Measurements from ENCODE around the gene ABCA13.

Gene ABCA13

DNA sequence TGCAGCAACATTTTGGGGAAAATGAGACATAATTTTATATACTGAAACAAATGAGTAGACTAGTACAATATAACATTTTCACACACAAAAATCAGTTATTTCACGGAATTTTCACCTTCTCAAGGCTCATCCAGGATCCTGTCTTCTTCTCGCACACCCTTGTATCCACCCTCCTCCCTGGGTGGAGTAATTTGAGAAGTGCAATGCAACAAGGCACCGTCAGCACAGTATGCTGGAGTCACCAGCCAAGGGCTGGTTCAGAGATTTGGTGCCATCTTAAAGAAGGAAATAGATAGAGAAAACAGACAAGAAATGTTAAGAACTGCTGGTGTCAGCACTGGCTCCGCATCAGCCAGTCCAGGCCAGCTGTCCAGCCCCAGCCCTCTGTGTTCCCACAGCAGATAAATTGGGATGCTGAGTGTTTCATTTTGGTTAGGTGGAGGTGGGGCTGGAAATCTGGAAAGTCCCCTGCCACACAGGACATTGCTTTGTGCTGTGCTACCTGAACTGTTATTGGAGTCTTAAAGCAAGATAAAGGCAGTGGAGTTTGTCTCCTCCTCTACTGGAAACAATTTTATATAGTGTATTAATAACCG is 176.1 kb downstream of the ABCA13 start:
- H3K27me3 ChIP-seq (replicated peaks): no peaks in the 10 kb centered on the region
- DNase-seq: no peak
- TF ChIP-seq, protein P1, sequence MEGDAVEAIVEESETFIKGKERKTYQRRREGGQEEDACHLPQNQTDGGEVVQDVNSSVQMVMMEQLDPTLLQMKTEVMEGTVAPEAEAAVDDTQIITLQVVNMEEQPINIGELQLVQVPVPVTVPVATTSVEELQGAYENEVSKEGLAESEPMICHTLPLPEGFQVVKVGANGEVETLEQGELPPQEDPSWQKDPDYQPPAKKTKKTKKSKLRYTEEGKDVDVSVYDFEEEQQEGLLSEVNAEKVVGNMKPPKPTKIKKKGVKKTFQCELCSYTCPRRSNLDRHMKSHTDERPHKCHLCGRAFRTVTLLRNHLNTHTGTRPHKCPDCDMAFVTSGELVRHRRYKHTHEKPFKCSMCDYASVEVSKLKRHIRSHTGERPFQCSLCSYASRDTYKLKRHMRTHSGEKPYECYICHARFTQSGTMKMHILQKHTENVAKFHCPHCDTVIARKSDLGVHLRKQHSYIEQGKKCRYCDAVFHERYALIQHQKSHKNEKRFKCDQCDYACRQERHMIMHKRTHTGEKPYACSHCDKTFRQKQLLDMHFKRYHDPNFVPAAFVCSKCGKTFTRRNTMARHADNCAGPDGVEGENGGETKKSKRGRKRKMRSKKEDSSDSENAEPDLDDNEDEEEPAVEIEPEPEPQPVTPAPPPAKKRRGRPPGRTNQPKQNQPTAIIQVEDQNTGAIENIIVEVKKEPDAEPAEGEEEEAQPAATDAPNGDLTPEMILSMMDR (IDR thresholded peaks at IDR 0.05; ENCODE audit: low read depth, low read length, missing control alignments): no peak
- H3K36me3 ChIP-seq (replicated peaks): no peaks in the 10 kb centered on the region
- in situ Hi-C loops (cut with HindIII; ENCODE audit: low pct_ligation_motif_present, low sequenced_read_pairs): no loop called here
- no peak overlapping the region for H3K4me3 ChIP-seq (ENCODE audit: low read depth, low read length)
- no peak overlapping the region for H3K27ac ChIP-seq

DNA sequence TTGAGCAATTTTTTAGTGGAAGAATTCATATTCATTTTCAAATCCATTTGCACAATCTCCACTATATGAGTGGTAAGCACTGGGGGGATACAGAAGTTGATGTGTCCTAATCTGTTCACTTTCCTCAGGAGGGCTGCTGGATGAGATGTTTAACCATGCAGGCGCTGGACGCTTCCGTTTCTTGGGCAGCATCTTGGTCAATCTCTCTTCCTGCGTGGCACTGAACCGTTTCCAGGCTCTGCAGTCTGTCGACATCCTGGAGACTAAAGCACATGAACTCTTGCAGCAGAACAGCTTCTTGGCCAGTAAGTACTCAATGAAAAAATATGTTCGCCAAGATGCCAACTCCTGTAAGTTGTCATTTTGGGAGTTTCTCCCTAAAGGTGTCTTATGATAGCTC is 179.3 kb downstream of the ABCA13 start:
- in situ Hi-C loops (cut with HindIII; ENCODE audit: low pct_ligation_motif_present, low sequenced_read_pairs): no loop called here

DNA sequence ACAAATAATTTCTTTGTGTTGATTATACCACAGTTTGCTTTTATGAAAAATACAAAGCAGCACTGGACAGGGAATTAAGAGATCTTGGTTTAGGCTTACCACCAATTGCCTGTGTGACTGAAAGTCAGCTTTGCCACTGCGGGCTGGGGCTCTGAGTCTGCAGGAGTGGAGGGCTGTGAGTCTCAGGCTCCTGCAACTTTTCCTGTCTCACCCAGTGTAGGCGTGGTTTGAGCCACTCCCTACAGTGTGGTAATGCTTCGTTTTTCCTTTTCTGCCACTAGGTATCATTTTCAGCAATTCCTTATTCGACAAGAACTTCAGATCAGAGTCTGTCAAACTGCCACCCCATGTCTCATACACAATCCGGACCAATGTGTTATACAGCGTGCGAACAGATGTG is 180.6 kb downstream of the ABCA13 start:
- in situ Hi-C loops (cut with HindIII; ENCODE audit: low pct_ligation_motif_present, low sequenced_read_pairs): no loop called here
- Histone ChIP-seq H3K27ac (no peak overlapping the region), H3K4me3 (ENCODE audit: low read depth, low read length) (no peak overlapping the region), H3K36me3 (replicated peaks) (no peaks in the 10 kb centered on the region), H3K27me3 (replicated peaks) (no peaks in the 10 kb centered on the region)
- TF ChIP-seq, protein P1 (IDR thresholded peaks at IDR 0.05; ENCODE audit: low read depth, low read length, missing control alignments): no peak
- DNase-seq: no peak

More for the DNA sequence above, 179.3 kb downstream of the ABCA13 start:
- TF ChIP-seq, protein P1 (IDR thresholded peaks at IDR 0.05; ENCODE audit: low read depth, low read length, missing control alignments): no peak
- no peaks in the 10 kb centered on the region for H3K36me3 ChIP-seq (replicated peaks)
- no peak for DNase-seq
- H3K4me3 ChIP-seq (ENCODE audit: low read depth, low read length): no peak overlapping the region
- no peaks in the 10 kb centered on the region for H3K27me3 ChIP-seq (replicated peaks)
- no peak overlapping the region for H3K27ac ChIP-seq

DNA sequence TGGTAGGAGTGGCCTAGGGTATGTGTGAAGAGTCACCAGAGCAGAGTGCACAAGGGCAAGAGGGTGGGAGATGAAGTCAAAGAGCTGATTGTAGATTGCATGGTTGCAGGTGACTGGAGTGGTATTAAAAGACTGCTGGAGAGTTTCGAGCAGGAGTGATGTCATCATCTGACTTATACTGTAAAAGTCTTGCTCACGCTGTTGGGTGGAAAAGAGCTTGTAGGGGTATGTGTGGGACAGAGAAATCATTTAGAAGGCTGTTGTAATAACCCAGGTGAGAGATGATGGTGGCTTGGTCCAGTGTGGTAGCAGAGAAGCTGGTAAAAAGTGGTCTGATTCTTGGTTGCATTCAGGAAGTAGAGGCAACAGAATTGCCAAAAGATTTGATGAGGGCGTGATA is 184.1 kb downstream of the ABCA13 start:
- H3K4me3 ChIP-seq (ENCODE audit: low read depth, low read length): no peak overlapping the region
- in situ Hi-C loops (cut with HindIII; ENCODE audit: low pct_ligation_motif_present, low sequenced_read_pairs): no loop called here
- DNase-seq: no peak
- no peaks in the 10 kb centered on the region for H3K27me3 ChIP-seq (replicated peaks)
- no peak overlapping the region for H3K27ac ChIP-seq
- H3K36me3 ChIP-seq (replicated peaks): no peaks in the 10 kb centered on the region
- TF ChIP-seq, protein P1 (IDR thresholded peaks at IDR 0.05; ENCODE audit: low read depth, low read length, missing control alignments): no peak

DNA sequence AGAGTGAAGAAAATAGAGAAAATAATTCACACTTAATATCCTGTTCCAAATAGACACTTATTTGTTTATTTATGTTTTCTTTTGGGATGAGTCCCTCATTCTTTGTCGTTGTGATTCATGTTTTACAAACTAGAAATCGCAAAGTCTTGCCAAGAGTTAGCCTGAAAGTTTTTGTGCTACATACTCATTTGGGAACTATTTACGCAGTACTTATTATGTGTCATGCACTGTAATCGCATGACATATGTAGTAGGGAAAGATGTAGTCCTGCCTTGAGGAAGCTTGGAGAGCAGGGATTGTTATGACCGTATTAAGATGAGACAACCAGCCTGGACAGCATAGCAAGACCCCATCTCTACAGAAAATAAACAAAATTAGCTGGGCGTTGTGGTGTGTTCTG is 189.3 kb downstream of the ABCA13 start:
- Histone ChIP-seq H3K4me3 (ENCODE audit: low read depth, low read length) (no peak overlapping the region), H3K27me3 (replicated peaks) (no peaks in the 10 kb centered on the region), H3K27ac (no peak overlapping the region), H3K36me3 (replicated peaks) (no peaks in the 10 kb centered on the region)
- in situ Hi-C loops (cut with HindIII; ENCODE audit: low pct_ligation_motif_present, low sequenced_read_pairs): no loop called here
- peak; percentile 39 for DNase-seq
- TF ChIP-seq, protein P1 (IDR thresholded peaks at IDR 0.05; ENCODE audit: low read depth, low read length, missing control alignments): no peak

DNA sequence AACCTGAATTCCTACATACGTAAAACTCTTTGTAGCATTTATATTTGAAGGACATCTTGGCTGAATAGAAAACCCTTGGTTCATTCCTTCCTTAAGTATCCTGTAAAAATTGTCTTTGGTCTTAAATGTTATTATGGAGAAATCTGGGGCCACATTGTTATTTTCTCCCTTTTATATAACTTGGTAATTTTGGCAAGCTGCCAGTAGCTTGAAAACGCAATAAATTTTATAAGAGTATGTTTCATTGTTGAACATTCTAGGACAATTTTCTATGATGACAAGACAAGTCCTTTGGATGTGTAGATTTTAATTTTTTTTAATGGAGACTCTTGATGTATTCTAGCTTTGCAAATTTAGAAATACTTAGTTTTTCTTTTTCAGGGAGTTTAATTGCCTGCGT is 191.9 kb downstream of the ABCA13 start:
- DNase-seq: no peak
- H3K36me3 ChIP-seq (replicated peaks): no peaks in the 10 kb centered on the region
- TF ChIP-seq, protein P1 (IDR thresholded peaks at IDR 0.05; ENCODE audit: low read depth, low read length, missing control alignments): no peak
- in situ Hi-C loops (cut with HindIII; ENCODE audit: low pct_ligation_motif_present, low sequenced_read_pairs): no loop called here
- no peaks in the 10 kb centered on the region for H3K27me3 ChIP-seq (replicated peaks)
- no peak overlapping the region for H3K27ac ChIP-seq
- no peak overlapping the region for H3K4me3 ChIP-seq (ENCODE audit: low read depth, low read length)
